Endothelial cell (in vitro differentiated cells): ENCODE measurements around the gene TLK1. TPM values are rescaled to one million over a fixed set of nuclear protein-coding genes. Genes with fewer than 3 reads are reported as not detected.

Source experiments
- DNase-seq: peaks from one replicate; pipeline ENCODE4 v3.0.0; 2021; ENCODE audit warnings: low spot score
- H3K27ac Mint-ChIP-seq: one replicate; pipeline ENCODE4 v1.8.0; 2021; ENCODE audit warnings: mixed read lengths, inconsistent platforms; ENCODE audit not compliant: unreplicated experiment
- H3K27me3 Mint-ChIP-seq: one replicate; pipeline ENCODE4 v1.8.0; 2021; ENCODE audit warnings: mild to moderate bottlenecking, moderate library complexity, mixed read lengths, inconsistent platforms; ENCODE audit not compliant: unreplicated experiment
- H3K36me3 Mint-ChIP-seq: one replicate; pipeline ENCODE4 v1.8.0; 2021; ENCODE audit warnings: mild to moderate bottlenecking, low read depth, mixed read lengths, inconsistent platforms; ENCODE audit not compliant: unreplicated experiment
- H3K4me1 Mint-ChIP-seq: one replicate; pipeline ENCODE4 v1.8.0; 2021; ENCODE audit warnings: mild to moderate bottlenecking, mixed read lengths, inconsistent platforms; ENCODE audit not compliant: unreplicated experiment
- H3K4me3 Mint-ChIP-seq: one replicate; pipeline ENCODE4 v1.8.0; 2021; ENCODE audit warnings: mild to moderate bottlenecking, mixed read lengths, inconsistent platforms; ENCODE audit not compliant: unreplicated experiment
- H3K9me3 Mint-ChIP-seq: one replicate; pipeline ENCODE4 v1.8.0; 2021; ENCODE audit warnings: mixed read lengths, inconsistent platforms; ENCODE audit not compliant: unreplicated experiment
- CTCF ChIP-seq: fragments of 200-600 bp; sonication (generic); IDR thresholded peaks from one replicate; pipeline ENCODE4 v1.5.0; 2021; ENCODE audit warnings: antibody characterized with exemption; ENCODE audit not compliant: unreplicated experiment
- total RNA-seq: library from RNA; stranded (reverse); fragmentation: NEBNext Ultra II Directional; extraction: Animal tissue kit (Norgen Biotek cat#: 25700); gene quantifications from one replicate; pipeline ENCODE4 v1.2.1, GENCODE V29; 2021; ENCODE audit not compliant: unreplicated experiment

The TLK1 gene
- total RNA-seq, 1 donor from 2014 or later, result 61.1 TPM

GRCh38 chr2:171069286-171069956 lies 91.3 kb downstream of the TLK1 start:
- H3K27me3 Mint-ChIP-seq, result no peaks in the 10 kb centered on the region
- H3K9me3 Mint-ChIP-seq, result no peaks in the 10 kb centered on the region
- H3K27ac Mint-ChIP-seq, result no peak overlapping the region
- H3K36me3 Mint-ChIP-seq, result peaks cover 12% of the 10 kb centered on the region
- H3K4me1 Mint-ChIP-seq, result no peaks in the 10 kb centered on the region
- no peak overlapping the region for H3K4me3 Mint-ChIP-seq
- TF ChIP-seq CTCF, result no peak
- DNase-seq, result no peak

GRCh38 chr2:171066110-171066509 lies 94.6 kb downstream of the TLK1 start:
- no peak for DNase-seq
- no peaks in the 10 kb centered on the region for H3K9me3 Mint-ChIP-seq
- H3K27me3 Mint-ChIP-seq, result no peaks in the 10 kb centered on the region
- no peak overlapping the region for H3K27ac Mint-ChIP-seq
- H3K4me1 Mint-ChIP-seq, result peaks cover 2% of the 10 kb centered on the region
- H3K4me3 Mint-ChIP-seq, result no peak overlapping the region
- peaks cover 6% of the 10 kb centered on the region for H3K36me3 Mint-ChIP-seq
- no peak for TF ChIP-seq CTCF

- TF ChIP-seq CTCF, result no peak
- H3K4me3 Mint-ChIP-seq, result no peak overlapping the region
- H3K4me1 Mint-ChIP-seq, result no peaks in the 10 kb centered on the region
- H3K36me3 Mint-ChIP-seq, result peaks cover 16% of the 10 kb centered on the region
- H3K27me3 Mint-ChIP-seq, result no peaks in the 10 kb centered on the region
- no peak for DNase-seq
- no peaks in the 10 kb centered on the region for H3K9me3 Mint-ChIP-seq
- H3K27ac Mint-ChIP-seq, result no peak overlapping the region
Measured at GRCh38 chr2:171057575-171057974, 103.1 kb downstream of the TLK1 start.

- DNase-seq, result no peak
- no peak for TF ChIP-seq CTCF
Measured at GRCh38 chr2:171056307-171056706, 104.4 kb downstream of the TLK1 start.

DNA sequence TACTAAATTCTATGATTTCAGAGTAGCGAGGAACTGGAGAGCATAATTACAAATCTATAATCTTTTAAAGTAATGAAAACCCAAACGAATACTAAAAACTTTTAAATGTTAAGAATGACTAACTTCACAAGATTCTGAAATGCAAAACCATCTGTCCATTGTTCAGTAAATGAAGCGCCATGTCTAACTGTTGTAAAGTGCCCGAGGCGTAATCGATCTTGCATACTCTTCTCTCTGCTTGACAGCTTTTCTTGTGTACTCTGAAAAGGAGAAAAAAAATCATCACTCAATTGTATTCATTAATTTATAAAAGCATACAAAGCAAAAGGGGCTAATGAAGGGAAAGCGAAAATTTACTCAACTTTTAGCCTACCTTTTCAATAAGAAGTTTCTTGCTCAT lies 111.0 kb downstream of the TLK1 start:
- Mint-ChIP-seq H3K27ac (no peak overlapping the region), H3K4me1 (peaks cover 4% of the 10 kb centered on the region), H3K36me3 (peaks cover 6% of the 10 kb centered on the region), H3K9me3 (no peaks in the 10 kb centered on the region), H3K27me3 (no peaks in the 10 kb centered on the region), H3K4me3 (no peak overlapping the region)
- no peak for DNase-seq
- no peak for TF ChIP-seq CTCF

More at GRCh38 chr2:171056307-171056706, 104.4 kb downstream of the TLK1 start:
- Mint-ChIP-seq H3K4me3 (no peak overlapping the region), H3K36me3 (peaks cover 16% of the 10 kb centered on the region), H3K27ac (no peak overlapping the region), H3K4me1 (no peaks in the 10 kb centered on the region), H3K9me3 (no peaks in the 10 kb centered on the region), H3K27me3 (no peaks in the 10 kb centered on the region)
